GM18520 (cell line): ENCODE results near the gene NT5C.

ENCODE experiments used
- ATAC-seq: cut with Tn5 transposase; IDR thresholded peaks from one replicate; pipeline ENCODE4 v1.9.1; 2021; ENCODE audit not compliant: unreplicated experiment

Gene NT5C

DNA sequence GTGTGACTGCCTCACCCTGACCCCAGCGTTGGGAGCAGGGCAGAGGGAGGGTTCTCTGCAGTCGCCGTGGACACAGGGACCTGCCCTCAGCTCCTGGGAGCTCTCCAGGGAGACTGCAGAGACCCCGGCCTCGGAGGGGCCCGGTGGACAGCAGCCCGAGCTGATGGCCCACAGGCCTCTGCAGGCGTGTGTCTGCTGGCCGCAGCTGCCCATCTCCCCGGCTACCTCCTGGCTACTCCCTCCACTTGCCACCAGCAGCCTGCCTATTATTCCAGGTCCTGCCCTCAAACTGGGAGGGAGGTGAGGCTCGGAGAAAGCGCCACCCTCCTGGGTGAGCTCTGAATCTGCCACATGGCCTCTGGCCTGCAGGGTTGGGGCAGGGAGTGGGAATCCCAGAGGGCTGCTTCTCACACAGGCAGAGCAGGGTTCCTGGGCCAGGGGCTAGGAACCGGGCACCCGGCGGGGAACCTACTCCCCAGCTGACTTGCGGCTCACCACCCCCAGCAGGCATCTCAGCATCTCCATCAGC lies 36.6 kb downstream of the NT5C start:
- no peak for ATAC-seq

- ATAC-seq, result no peak
Observed at GRCh38 chr17:75093548-75094158, 37.9 kb downstream of the NT5C start.

GRCh38 chr17:75091855-75092327 lies 39.7 kb downstream of the NT5C start:
- no peak for ATAC-seq

DNA sequence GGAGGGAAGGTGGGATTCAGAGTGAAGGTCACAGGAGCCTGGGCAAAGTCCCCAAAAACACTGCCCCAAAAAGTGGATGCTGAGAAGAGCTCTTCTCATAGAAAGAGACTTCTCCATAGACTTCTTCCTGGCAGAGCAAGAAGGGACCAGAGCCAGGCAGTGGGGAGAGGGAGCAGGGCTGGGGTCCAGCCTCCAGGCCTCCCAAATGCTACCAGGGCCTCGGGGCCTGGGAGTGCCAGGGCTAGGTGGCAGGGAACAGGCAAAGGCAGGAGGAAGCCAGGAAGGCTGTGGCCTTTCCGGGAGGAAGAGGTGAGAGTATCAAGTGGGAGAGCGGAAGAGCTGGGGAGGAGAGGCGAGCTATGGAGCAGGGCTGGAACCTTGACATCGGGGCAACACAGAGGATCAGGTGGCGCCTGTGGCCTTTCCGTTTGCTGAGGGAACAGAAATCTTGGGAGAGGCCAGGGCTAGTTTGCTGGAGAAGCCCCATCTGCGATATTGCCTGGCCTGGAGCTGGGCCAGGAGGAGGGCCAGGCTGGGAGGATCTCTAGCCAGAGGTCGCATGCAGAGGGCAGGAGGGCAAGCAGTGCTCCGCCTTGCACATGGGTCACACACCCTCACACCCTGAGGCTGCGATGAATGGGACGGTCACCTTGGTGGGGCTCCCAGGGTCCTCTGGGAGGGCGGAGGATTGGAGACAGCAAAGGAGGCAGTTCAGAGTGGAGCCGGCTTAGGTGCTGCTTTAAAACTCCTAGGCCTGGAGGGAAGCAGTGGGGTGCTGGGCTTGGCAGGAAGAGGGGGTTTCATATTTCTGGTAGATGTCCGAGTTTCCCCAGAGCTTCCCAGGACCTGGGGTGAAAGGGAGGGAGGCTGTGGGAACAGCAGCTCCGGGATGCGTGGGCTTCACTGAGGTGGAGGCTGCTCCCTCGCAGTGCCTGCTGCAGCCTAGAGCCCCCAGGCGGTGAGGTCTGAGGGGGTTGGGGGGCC lies 40.4 kb downstream of the NT5C start:
- ATAC-seq, result no peak

- ATAC-seq, result no peak
Observed at GRCh38 chr17:75088465-75089417, 42.8 kb downstream of the NT5C start.

GRCh38 chr17:75087558-75088453 lies 43.7 kb downstream of the NT5C start, which contains the start of gene SLC16A5:
TSS of gene SLC16A5 (plus strand) at chr17:75087954. CDS start at chr17:75093637, 5,683 bp downstream.
- no peak for ATAC-seq

DNA sequence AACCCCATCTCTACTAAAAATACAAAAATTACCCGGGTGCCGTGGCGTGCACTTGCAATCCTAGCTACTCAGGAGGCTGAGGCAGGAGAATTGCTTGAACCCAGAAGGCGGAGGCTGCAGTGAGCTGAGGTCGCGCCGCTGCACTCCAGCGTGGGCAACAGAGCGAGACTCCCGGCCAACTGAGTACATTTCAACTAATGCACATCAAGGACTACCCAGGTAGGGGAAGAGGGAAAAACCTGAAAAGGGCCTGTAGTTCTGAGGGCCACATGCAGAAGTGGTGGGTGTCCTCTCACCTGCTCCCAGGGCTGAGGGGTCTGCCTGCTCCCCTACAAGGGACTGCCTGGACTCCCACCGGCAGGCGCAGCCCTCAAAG lies 44.4 kb downstream of the NT5C start:
- no peak for ATAC-seq

DNA sequence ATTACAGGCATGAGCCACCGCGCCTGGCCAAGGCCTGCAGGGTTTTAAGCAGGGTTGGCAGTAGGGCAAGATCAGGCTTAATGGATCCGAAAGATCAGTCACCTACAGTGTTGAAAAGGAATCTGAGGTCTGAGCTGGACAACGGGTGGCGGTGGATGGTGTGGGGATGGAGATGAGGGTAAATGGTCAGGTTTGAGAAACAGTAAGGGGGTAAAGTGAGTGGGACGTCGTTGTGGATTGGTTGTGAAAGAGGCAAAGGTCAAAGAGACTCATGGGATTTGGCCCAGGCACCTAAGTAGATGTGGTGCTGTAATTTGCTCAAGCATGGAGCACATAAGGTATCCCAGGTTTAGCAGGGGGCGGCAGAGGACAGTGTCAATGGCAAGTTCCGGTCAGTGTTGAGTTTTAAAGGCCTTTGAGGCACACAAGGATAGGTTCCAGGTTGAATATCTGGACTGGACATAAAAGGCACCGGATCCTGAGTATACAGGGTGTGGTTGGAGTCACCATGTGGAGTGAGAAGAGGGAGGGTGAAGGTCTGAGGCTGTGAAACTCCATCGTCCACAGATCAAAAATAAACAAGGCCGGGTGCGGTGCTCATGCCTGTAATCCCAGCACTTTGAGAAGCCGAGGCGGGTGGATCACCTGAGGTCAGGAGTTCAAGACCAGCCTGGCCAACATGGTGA lies 44.9 kb downstream of the NT5C start:
- ATAC-seq, result no peak

GRCh38 chr17:75084039-75084660 lies 47.4 kb downstream of the NT5C start:
- ATAC-seq, result no peak

DNA sequence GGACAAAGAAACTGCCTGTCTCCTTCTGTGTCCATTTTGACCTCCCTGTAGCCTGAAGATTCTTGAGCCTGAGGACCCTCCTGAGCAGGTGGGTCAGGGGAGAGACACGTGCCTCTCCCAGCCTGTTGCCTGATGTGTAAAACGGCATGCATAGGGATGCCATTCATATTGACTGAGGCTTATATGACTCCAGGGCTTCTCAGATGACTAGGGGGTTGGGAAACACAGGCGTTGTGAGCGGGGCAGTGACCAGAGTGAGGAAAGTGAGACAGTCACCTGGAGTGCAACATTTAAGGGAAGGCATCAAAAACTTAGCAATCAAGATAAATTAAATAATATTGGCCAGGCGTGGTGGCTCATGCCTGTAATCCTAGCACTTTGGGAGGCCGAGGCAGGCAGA lies 48.9 kb downstream of the NT5C start:
- ATAC-seq, result no peak

DNA sequence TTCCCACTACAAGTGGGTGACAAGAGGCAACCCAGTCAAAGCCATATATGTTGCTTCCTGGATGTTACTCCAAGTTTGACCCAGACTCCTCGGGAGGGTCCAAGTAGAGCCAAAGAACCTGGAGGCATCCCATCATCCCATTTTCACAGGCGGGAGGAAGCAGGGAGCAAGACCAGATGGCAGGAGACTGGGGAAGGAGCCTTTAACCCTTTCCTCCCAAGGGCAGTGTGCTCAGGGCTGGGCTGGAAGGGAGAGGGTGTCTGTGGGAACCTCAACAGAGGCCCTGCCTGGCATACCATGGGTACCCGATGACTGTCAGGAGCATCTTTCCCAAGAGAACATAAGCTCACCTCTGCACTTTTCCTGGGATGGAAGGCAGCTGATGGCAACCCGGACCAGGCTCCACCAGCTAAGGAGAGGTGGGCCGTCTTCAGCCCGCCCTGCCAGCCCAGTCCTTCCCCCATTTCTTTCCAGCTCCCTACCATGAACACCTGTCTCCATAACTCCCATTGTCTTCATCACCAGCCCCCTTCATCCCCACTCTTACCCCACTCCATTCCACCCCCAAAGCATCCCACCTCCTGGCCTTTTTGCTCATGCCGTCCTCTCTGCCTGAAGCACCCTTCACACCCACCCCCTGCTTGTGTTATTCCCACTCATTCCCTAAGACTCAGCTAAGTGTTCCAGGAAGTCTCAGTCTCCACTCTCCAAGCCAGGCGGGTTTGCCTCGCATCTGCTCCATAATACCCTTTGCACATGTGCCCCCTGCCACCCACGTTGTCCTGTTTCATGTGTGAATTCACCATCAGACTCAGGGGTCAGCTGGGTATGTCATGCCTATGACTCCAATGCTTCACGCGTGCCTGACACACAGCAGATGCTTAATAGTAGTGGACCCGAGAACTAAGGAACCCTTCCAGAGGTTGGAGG lies 49.7 kb downstream of the NT5C start:
- no peak for ATAC-seq
